Measurements from ENCODE around the gene ELSPBP1. TPM values are rescaled to one million over a fixed set of nuclear protein-coding genes. Genes with fewer than 3 reads are reported as not detected.

ELSPBP1 gene
- total RNA-seq, 1 experiment from 2014 or later: not detected

DNA sequence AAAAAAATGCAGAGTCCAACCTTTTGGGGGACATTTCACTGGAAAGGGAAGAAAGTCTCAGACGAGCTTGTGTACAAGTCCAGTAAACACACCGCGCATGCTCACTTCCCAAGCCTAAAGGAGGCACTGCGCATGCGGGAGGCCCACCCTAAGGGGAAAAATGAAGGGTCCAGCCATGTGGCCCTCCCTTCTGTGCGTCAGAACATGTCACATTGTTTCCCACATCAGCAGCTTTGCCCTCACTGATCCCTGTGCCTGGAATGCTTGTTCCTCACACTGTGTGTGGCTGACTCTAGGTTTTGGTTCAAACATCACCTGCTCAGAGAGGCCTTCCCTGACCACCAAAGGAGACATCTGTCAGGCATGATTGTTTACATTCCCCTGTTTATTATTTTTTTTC is 4.4 kb downstream of the ELSPBP1 start:
- Histone ChIP-seq H3K9me2 (ENCODE audit: insufficient read depth) (0 out of 2 replicates have a peak, but pooled peaks cover 4% of the 10 kb centered on the region), H3K36me3 (ENCODE audit: control insufficient read depth in 1 of 2, insufficient read depth in 2 of 2, low read length in 2 of 2) (no peaks in the 10 kb centered on the region), H3K4me1 (ENCODE audit: control insufficient read depth in 1 of 2, insufficient read depth in 2 of 2, low read length in 2 of 2) (no peaks in the 10 kb centered on the region), H3K27ac (ENCODE audit: low read depth, low read length) (no peak overlapping the region), H3K4me3 (replicated peaks in 1 of 2; ENCODE audit: low read depth in 1 of 2, low read length in 2 of 2) (no peak overlapping the region), H2AFZ (ENCODE audit: low read depth, low read length, poor library complexity, severe bottlenecking) (no peak overlapping the region), H3K9me3 (ENCODE audit: control insufficient read depth in 1 of 2, insufficient read depth in 1 of 2, low read depth in 1 of 2, low read length in 2 of 2) (no peaks in the 10 kb centered on the region), H3K79me2 (ENCODE audit: insufficient read depth, low read length) (no peaks in the 10 kb centered on the region), H3K4me2 (ENCODE audit: low read length) (no peak overlapping the region), H3K9ac (ENCODE audit: low read length) (no peak overlapping the region), H3K27me3 (ENCODE audit: insufficient read depth, low read length) (no peaks in the 10 kb centered on the region), H4K20me1 (ENCODE audit: insufficient read depth) (no peaks in the 10 kb centered on the region)
- ChIA-PET RAD21 (ENCODE audit: low non-redundant PET in 1 of 2, low total read pairs in 2 of 2, uncharacterized antibody in 2 of 2, unreplicated experiment in 2 of 2) (no interaction called here), POLR2A (no interaction called here), CTCF (no interaction called here)
- DNase-seq (ENCODE audit: low read depth, low spot score) (no peak), ATAC-seq (no peak)
- intact Hi-C loops (cut with micrococcal nuclease): no loop called here
- BruUV-seq (replicated peaks): no TSS peak
- TF ChIP-seq SIN3A (IDR thresholded peaks at IDR 0.05; ENCODE audit: low read depth) (no peak), ELF1 (IDR thresholded peaks at IDR 0.05; ENCODE audit: borderline replicate concordance, low read depth) (no peak), JUND (IDR thresholded peaks at IDR 0.05) (no peak), SRF (IDR thresholded peaks at IDR 0.05; ENCODE audit: low read depth) (no peak), RAD21 (IDR thresholded peaks at IDR 0.05; ENCODE audit: low read depth) (no peak), CBX3 (IDR thresholded peaks at IDR 0.05; ENCODE audit: low read depth) (no peak), POLR2AphosphoS5 (IDR thresholded peaks at IDR 0.05; ENCODE audit: low read depth, low read length) (no peak), ZNF274 (IDR thresholded peaks at IDR 0.05; ENCODE audit: low read depth, low read length) (no peak), EGR1 (IDR thresholded peaks at IDR 0.05; ENCODE audit: low read depth) (no peak), EZH2phosphoT487 (IDR thresholded peaks at IDR 0.05; ENCODE audit: borderline replicate concordance) (no peak), SP1 (IDR thresholded peaks at IDR 0.05; ENCODE audit: low read depth) (no peak)
- TF ChIP-seq, protein P1, sequence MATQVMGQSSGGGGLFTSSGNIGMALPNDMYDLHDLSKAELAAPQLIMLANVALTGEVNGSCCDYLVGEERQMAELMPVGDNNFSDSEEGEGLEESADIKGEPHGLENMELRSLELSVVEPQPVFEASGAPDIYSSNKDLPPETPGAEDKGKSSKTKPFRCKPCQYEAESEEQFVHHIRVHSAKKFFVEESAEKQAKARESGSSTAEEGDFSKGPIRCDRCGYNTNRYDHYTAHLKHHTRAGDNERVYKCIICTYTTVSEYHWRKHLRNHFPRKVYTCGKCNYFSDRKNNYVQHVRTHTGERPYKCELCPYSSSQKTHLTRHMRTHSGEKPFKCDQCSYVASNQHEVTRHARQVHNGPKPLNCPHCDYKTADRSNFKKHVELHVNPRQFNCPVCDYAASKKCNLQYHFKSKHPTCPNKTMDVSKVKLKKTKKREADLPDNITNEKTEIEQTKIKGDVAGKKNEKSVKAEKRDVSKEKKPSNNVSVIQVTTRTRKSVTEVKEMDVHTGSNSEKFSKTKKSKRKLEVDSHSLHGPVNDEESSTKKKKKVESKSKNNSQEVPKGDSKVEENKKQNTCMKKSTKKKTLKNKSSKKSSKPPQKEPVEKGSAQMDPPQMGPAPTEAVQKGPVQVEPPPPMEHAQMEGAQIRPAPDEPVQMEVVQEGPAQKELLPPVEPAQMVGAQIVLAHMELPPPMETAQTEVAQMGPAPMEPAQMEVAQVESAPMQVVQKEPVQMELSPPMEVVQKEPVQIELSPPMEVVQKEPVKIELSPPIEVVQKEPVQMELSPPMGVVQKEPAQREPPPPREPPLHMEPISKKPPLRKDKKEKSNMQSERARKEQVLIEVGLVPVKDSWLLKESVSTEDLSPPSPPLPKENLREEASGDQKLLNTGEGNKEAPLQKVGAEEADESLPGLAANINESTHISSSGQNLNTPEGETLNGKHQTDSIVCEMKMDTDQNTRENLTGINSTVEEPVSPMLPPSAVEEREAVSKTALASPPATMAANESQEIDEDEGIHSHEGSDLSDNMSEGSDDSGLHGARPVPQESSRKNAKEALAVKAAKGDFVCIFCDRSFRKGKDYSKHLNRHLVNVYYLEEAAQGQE (IDR thresholded peaks at IDR 0.05; ENCODE audit: low read depth): no peak
- TF ChIP-seq, protein P2, sequence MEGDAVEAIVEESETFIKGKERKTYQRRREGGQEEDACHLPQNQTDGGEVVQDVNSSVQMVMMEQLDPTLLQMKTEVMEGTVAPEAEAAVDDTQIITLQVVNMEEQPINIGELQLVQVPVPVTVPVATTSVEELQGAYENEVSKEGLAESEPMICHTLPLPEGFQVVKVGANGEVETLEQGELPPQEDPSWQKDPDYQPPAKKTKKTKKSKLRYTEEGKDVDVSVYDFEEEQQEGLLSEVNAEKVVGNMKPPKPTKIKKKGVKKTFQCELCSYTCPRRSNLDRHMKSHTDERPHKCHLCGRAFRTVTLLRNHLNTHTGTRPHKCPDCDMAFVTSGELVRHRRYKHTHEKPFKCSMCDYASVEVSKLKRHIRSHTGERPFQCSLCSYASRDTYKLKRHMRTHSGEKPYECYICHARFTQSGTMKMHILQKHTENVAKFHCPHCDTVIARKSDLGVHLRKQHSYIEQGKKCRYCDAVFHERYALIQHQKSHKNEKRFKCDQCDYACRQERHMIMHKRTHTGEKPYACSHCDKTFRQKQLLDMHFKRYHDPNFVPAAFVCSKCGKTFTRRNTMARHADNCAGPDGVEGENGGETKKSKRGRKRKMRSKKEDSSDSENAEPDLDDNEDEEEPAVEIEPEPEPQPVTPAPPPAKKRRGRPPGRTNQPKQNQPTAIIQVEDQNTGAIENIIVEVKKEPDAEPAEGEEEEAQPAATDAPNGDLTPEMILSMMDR (IDR thresholded peaks at IDR 0.05 in 2 of 3, conservative IDR thresholded peaks at IDR 0.05 in 1 of 3; ENCODE audit: borderline replicate concordance in 1 of 3, insufficient read depth in 1 of 3, low read depth in 2 of 3, low read length in 2 of 3): no peak
- TF ChIP-seq, protein P3, sequence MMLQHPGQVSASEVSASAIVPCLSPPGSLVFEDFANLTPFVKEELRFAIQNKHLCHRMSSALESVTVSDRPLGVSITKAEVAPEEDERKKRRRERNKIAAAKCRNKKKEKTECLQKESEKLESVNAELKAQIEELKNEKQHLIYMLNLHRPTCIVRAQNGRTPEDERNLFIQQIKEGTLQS (IDR thresholded peaks at IDR 0.05): no peak
- TF ChIP-seq, protein P4, sequence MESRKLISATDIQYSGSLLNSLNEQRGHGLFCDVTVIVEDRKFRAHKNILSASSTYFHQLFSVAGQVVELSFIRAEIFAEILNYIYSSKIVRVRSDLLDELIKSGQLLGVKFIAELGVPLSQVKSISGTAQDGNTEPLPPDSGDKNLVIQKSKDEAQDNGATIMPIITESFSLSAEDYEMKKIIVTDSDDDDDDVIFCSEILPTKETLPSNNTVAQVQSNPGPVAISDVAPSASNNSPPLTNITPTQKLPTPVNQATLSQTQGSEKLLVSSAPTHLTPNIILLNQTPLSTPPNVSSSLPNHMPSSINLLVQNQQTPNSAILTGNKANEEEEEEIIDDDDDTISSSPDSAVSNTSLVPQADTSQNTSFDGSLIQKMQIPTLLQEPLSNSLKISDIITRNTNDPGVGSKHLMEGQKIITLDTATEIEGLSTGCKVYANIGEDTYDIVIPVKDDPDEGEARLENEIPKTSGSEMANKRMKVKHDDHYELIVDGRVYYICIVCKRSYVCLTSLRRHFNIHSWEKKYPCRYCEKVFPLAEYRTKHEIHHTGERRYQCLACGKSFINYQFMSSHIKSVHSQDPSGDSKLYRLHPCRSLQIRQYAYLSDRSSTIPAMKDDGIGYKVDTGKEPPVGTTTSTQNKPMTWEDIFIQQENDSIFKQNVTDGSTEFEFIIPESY (IDR thresholded peaks at IDR 0.05; ENCODE audit: extremely low read depth, insufficient replicate concordance, low read length): no peak

All from HCT116 (cell line).